ENCODE measurements around the gene MTARC1. TPM values are rescaled to one million over a fixed set of nuclear protein-coding genes. Genes with fewer than 3 reads are reported as not detected.

Gene MTARC1
- total and polyA plus RNA-seq, 10 of the 15 experiments (the other 5 are each of a cell fraction or from before 2014, with no cell fraction given), result 0.23 to 1.5 (median 0.48) TPM

- Histone ChIP-seq H3K9ac (ENCODE audit: control insufficient read depth, insufficient read depth, low read length) (no peak overlapping the region), H3K79me2 (ENCODE audit: control insufficient read depth, insufficient read depth, low read length) (no peaks in the 10 kb centered on the region), H3K27ac (ENCODE audit: control insufficient read depth, insufficient read depth) (no peak overlapping the region), H3K36me3 (ENCODE audit: control insufficient read depth in 2 of 2, insufficient read depth in 2 of 2, low read length in 1 of 2) (no peaks in the 10 kb centered on the region), H4K20me1 (ENCODE audit: control insufficient read depth, insufficient read depth) (no peaks in the 10 kb centered on the region), H3K4me2 (ENCODE audit: control insufficient read depth, insufficient read depth) (no peak overlapping the region), H3K4me1 (ENCODE audit: control insufficient read depth, insufficient read depth, low read length) (no peaks in the 10 kb centered on the region), H3K27me3 (replicated peaks in 1 of 2; ENCODE audit: control insufficient read depth in 2 of 2, insufficient read depth in 2 of 2, low read length in 1 of 2) (no peaks in the 10 kb centered on the region), H3K4me3 (no peak overlapping the region), H2AFZ (ENCODE audit: control insufficient read depth, low read depth, low read length) (no peak overlapping the region), H3K9me3 (replicated peaks; ENCODE audit: control insufficient read depth, insufficient read depth, low read length) (no peaks in the 10 kb centered on the region)
- ATAC-seq, result no peak
- in situ Hi-C loops (cut with MboI), result no loop called here
- no peak for DNase-seq (ENCODE audit: low read depth, low spot score)
- POLR2A ChIA-PET, result no interaction called here
- RAD21 ChIA-PET (ENCODE audit: unreplicated experiment), result interaction anchor here (2.7 kb wide), 2 partner anchors 391 to 624 kb away, joined by 9 to 17 read pairs; no protein-coding TSS in a partner anchor
- WGBS (ENCODE audit: insufficient coverage, insufficient replicate concordance, low lambda C conversion rate, missing lambda C conversion rate), result 59% methylated on average over 5 of the region's 5 CpGs
- SMC1A ChIA-PET (ENCODE audit: uncharacterized antibody, unreplicated experiment), result interaction anchor here (2.6 kb wide), 1 partner anchor 391 kb away, joined by 8 read pairs; no protein-coding TSS in a partner anchor
- TF ChIP-seq ZSCAN29 (IDR thresholded peaks at IDR 0.05), result no peak
- no peak for TF ChIP-seq CBFB (IDR thresholded peaks at IDR 0.05; ENCODE audit: low read depth)
- no peak for TF ChIP-seq ZBTB33 (IDR thresholded peaks at IDR 0.05)
- no peak for TF ChIP-seq SKIL (IDR thresholded peaks at IDR 0.05; ENCODE audit: low read depth, poor library complexity, severe bottlenecking)
- TF ChIP-seq EED (IDR thresholded peaks at IDR 0.05; ENCODE audit: low read depth), result no peak
- no peak for TF ChIP-seq CBX3 (IDR thresholded peaks at IDR 0.05; ENCODE audit: borderline replicate concordance, low read depth)
- no peak for TF ChIP-seq STAT1 (conservative IDR thresholded peaks at IDR 0.05)
- TF ChIP-seq SIN3A (IDR thresholded peaks at IDR 0.05; ENCODE audit: low read depth, low read length), result no peak
- TF ChIP-seq BACH1 (IDR thresholded peaks at IDR 0.05; ENCODE audit: borderline replicate concordance), result no peak
- no peak for TF ChIP-seq GATAD2B (conservative IDR thresholded peaks at IDR 0.05; ENCODE audit: low read depth)
- TF ChIP-seq NR2C1 (IDR thresholded peaks at IDR 0.05), result no peak
- TF ChIP-seq RUNX3 (IDR thresholded peaks at IDR 0.05; ENCODE audit: low read length), result no peak
- TF ChIP-seq HDAC6 (IDR thresholded peaks at IDR 0.05; ENCODE audit: unreplicated experiment), result no peak
- TF ChIP-seq MTA3 (IDR thresholded peaks at IDR 0.05; ENCODE audit: borderline replicate concordance, low read length), result no peak
- intact Hi-C loops (cut with micrococcal nuclease; ENCODE audit: unreplicated experiment), result no loop called here
- CTCF ChIA-PET, result interaction anchor here (1.2 to 5.6 kb wide), 7 partner anchors 8 to 627 kb away, joined by 3 to 45 read pairs (median 7); no protein-coding TSS in a partner anchor
- FAIRE-seq, result no peak
- no TSS peak for BruUV-seq (replicated peaks)
Measured at GRCh38 chr1:220811695-220812094, 25.0 kb downstream of the MTARC1 start.

Measured in GM12878 (cell line).